ENCODE results near the gene TRMT5.

Gene TRMT5

DNA sequence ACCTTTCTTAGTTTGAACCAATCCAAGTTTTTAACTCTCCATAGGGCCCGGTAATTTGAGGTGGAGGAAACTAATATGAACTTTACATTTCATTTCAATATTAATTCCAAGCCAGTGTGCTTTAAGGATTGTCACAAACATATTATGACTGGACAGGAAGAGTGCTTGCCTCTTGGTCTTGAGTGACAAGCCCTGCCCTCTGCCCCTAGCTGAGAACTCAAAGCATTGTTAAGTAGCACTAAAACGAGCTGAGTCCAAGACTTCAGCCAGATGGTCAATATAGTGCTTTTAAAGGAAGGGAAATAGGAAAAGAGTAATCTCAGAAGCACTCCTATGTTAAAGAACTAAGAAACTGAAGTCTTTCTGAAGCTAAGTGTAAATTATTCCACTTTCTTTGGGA is 17.1 kb downstream of the TRMT5 start:
- DNase-seq (ENCODE audit: low read depth) = no peak

DNA sequence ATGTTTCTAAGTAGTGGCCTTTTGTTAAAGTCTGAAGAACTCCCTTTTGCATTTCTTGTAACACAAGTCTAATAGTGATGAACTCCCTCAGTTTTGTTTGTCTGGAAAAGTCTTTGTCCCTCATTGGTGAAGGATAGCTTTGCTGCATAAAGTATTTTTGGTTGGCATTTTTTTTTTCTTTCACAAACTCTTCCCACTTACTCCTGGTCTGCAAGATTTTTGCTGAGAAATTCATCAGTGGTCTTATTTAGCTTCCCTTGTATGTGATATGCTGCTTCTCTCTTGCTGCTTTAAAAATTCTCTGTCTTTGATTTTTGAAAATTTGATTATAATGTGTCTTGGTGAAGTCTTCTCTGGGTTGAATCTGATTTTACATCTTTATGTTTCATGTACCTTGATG is 22.7 kb downstream of the TRMT5 start:
- no peak for DNase-seq (ENCODE audit: low read depth)

DNA sequence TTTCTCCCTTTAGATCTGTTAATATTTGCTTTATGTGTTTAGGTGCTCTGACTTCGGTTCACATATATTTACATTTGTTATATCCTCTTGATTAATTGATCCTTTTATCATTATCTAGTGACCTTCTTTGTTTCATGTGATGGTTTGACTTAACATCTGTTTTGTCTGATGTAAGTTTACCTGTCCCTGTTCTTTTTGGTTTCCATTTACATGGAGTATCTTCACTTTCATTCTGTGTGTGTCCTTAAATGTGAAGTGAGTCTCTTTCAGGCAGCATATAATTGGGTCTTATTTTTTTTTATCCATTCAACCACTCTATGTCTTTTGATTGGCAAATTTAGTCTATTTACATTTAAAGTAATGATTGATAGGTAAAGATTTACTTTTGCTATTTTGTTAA is 24.2 kb downstream of the TRMT5 start:
- no peak for DNase-seq (ENCODE audit: low read depth)

DNA sequence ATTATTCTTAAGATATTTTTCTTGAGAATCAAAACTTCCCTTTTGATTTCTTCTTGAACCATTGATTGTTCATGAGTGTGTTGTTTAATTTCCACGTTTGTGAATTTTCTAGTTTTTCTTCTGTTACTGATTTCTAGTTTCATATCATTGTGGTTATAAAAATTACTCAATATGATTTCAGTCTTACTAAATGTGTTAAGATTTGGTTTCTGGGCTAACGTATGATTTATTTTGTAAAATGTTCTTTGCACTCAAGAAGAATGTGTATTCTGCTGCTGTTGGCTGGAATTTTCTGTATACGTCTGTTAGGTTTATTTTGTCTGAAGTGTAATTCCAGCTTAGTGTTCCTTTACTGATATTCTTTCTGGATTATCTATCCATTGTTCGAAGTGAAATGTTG is 24.7 kb downstream of the TRMT5 start:
- no peak for DNase-seq (ENCODE audit: low read depth)

DNA sequence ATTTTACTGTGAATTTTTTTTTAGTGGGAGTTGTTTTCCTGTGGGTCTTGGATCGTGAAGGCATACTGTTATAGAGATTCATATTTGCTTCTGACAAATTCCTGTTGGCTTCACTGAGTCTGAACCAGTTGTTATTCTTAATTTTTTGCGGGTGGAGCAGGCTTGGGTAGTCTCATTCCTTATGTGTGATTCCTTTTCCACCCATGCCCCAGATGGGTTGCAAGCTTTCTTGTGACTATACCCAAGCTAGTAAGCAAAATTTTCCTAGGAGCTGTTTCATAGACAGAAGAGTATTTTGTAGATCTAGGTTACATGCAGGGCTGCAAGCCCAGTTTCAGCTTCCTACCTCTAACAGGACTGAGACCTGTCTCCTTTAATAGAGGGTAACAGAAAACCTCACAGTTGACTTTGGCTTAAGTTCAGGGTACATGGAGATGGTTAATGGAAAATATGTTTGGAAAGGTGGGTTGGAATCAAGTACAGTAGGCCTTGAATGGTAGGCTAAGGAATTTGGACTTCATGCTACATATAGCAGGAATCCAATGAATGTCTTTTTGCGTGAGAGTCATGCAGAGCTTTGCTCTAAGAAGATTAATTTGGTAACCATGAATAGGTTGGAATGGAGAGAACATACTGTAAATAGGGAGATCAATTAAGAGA is 29.0 kb downstream of the TRMT5 start:
- no peak for DNase-seq (ENCODE audit: low read depth)

DNA sequence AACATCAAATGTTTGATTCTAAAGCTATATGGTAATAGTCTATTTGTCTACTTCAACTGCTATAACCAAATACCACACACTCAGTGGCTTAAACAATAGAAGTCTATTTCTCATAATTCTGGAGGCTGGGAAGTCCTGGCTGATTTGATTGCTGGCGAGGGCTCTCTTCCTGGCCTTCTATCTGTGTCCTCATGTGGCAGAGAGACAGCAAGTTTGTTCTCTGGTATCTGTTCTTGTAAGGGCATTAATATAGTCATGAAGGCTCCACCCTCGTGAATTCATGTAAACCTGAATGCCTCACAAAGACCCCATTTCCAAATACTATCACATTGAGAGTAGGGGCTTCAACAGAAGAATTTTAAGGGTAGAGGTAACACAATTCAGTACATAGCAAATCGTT is 34.1 kb downstream of the TRMT5 start:
- no peak for DNase-seq (ENCODE audit: low read depth)

DNA sequence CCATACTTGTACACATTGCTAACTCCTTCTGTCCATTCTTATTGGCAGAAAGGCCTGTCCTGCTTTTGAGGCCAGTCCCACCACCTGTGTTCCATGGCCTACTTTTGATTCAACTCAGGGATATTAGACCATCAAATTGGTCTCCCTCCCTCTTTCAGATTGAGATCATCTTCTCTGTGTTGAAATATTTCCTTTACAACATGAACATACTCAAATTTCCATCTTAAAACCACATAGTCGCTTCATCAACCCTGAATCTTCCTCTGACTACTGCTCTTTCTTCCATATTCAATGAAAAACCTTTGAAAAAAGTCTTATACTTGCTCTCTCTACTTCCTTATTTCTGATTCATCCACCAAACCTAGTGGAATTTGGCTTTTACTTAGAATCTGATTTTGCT is 34.9 kb downstream of the TRMT5 start:
- DNase-seq (ENCODE audit: low read depth) = no peak

DNA sequence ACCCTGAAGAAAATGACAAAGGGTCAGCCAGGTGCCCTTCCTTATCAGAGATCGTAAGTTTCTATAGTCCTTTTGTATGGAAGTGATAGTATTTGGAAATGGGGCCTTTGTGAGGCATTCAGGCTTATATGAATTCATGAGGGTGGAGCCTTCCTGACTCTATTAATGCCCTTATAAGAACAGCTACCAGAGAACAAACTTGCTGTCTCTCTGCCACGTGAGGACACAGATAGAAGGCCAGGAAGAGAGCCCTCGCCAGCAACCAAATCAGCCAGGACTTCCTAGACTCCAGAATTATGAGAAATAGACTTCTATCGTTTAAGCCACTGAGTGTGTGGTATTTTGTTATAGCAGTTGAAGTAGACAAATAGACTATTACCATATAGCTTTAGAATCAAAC is 36.7 kb downstream of the TRMT5 start:
- no peak for DNase-seq (ENCODE audit: low read depth)

DNA sequence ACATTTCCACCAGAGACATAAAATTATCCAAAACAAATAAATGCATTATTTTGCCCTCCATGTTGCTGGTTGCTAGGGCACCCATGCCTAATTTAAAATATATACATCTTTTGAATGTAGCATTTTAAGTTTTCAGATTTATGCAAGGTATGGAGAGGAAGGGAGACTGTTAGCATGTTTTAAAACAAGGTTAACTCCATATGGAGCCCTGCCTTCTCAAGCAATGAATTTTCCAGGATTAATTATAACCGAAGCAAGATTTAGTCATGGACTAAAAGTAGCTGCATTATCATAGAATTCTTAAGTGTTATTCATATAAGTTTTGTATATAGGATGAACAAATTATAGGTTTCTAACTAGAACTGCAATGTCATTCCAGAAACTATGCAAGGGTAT is 37.2 kb downstream of the TRMT5 start:
- DNase-seq (ENCODE audit: low read depth) = no peak

DNA sequence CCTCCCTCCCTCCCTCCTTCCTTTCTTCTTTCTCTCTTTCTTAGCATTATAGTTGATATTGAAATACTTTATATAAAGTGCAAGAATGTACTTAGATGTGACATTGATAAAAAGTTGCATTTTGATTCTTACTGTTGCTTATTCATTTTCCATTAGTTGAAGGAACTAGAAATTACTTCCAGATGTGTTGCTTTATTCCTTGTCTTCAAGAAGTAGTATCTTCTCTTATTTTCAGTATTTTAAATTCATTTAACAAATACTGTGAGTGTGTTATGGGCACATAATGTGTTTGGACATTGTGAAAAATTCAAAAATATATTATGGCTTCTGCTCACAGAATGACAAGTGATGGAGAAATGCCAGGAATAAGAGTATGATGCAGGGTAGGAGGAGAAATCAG is 45.6 kb downstream of the TRMT5 start:
- DNase-seq (ENCODE audit: low read depth) = no peak

DNA sequence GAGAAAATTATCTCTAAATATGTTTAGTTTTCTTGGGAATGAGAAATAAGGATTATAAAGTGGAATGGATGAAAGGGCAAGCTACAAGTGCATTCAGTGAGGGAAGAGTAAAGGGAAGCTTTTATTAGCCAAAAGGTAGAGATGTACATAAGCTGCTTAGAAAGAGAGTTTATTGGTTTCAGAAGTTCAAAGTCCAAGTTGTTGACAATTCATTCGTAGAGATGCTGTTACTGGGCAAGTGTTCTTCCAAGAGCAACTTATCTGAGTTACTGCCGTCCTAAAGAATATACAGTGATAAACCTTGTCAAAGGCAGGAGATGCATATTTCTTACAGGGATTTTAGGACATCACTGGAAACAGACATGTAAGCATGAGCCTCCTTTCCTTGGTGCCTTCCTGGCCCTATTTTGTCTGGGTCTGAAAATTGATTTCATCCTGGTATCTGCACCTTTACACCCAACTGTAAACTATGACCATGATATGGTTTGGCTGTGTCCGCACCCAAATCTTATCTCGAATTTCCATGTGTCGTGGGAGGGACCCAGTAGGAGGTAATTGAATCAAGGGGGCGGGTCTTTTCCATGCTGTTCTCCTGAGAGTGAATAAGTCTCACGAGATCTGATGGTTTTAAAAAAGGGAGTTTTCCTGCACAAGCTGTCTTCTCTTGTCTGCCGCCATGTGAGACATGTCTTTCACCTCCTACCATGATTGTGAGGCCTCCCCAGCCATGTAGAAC is 46.8 kb downstream of the TRMT5 start:
- no peak for DNase-seq (ENCODE audit: low read depth)

DNA sequence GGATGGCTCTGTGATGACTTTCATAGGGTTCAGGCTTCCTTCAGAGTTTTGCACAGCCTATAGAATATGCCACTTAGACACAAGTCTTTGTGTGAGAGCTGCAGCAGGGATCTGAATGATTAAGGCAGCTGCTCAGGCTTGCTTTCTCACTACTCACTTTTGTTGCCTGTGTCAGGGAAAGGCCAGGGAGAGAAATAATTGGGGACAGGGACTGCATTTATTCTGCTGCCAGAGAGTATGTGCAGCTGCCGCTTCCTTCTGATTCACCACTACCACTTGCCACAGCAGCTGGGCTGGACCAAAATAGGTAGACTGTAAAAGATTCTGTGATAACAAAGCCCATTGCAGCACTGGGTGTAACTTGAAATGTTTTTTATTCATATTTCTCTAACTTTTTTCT is 49.7 kb downstream of the TRMT5 start:
- DNase-seq (ENCODE audit: low read depth) = no peak

DNA sequence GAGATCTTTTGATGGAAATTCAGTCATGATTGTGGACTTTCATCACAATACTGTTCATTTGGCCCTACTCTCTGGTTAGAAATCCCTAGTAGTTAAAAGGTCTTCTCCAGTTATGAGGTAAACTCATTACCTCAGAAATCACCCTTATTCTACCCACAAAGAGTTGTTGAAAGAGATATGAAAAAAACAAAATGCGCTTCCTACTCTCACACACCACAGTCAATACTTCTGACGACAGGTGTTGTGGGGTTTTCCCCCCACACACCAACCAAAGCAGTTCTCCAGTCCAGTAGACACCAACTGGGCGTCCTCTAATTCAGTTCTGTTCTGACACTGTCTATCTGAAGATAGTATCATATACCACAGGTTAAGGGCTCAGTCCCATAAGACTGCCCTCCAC is 54.9 kb downstream of the TRMT5 start:
- no peak for DNase-seq (ENCODE audit: low read depth)

DNA sequence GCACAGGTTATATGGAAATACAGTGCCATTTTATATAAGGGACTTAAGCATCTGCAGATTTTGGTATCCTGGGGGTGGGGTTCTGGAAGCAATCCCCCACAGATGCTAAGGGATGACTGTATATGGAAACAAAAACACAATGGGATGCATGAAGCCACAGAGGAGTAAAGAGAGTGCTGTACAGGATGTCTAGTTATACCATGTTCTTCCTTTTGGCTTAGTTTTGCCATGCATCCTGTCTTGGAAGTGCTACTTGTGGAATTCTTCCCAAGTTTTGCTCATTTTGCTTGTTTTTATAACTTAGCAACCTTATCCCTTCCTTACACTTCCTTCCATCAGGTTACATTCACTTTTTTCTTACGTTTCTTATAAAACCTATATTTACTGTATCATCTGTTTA is 55.6 kb downstream of the TRMT5 start:
- DNase-seq (ENCODE audit: low read depth) = no peak

DNA sequence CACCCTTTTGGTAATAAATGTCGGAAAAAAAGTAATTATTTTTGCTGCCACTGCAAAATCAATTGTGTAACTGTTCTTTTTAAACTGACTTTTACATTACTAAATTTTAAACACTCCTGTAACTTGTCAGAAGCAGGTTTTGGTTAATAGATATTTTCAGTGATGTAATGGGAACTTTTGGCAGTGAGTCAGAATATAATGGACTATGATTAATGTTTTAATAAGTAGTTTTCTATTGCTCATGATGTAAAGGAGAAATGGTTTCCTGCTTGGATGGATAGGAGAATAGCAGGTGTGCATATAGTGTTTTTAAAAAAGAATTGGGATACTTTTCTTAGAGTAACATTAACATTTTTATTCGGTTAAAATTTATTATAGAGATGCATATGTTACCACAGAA is 58.8 kb downstream of the TRMT5 start:
- no peak for DNase-seq (ENCODE audit: low read depth)

Measured in stimulated activated CD8-positive, alpha-beta memory T cell treated with anti-CD3 and anti-CD28 coated beads, Interleukin-12 subunit alpha, Interleukin-12 subunit beta, amount 100 ng/mL, for 4 hours (primary cell).